Neural cell (in vitro differentiated cells): Measurements from ENCODE around the gene CFAP20DC. TPM values are rescaled to one million over a fixed set of nuclear protein-coding genes. Genes with fewer than 3 reads are reported as not detected.

Experiments
- H2AFZ ChIP-seq: fragments of 200-600, 300-800 bp; sonication (generic), shearing (Covaris generic); 2 replicates; pipeline ENCODE4 v1.6.0; 2014; ENCODE audit warnings: low read depth, mild to moderate bottlenecking, antibody characterized with exemption, low read length, moderate library complexity
- H3F3A ChIP-seq: fragments of 200-600 bp; shearing (Covaris generic); 2 replicates; pipeline ENCODE4 v1.6.1; 2016; ENCODE audit warnings: mild to moderate bottlenecking, moderate library complexity, mixed read lengths, antibody characterized with exemption, low read length; ENCODE audit not compliant: insufficient read depth, poor library complexity, severe bottlenecking
- H3K27ac ChIP-seq: fragments of 200-600, 300-800 bp; sonication (generic), shearing (Covaris generic); 2 replicates; pipeline ENCODE4 v1.5.1; 2014; ENCODE audit warnings: mild to moderate bottlenecking, low read length, moderate library complexity
- H3K27me3 ChIP-seq: fragments of 300-800, 200-600 bp; sonication (generic), shearing (Covaris generic); 2 replicates; pipeline ENCODE4 v1.6.0; 2014; ENCODE audit warnings: mild to moderate bottlenecking, low read depth, low read length, moderate library complexity; ENCODE audit not compliant: insufficient read depth
- H3K36me3 ChIP-seq: fragments of 300-800, 200-600 bp; sonication (generic), shearing (Covaris generic); 2 replicates; pipeline ENCODE4 v1.5.1; 2014; ENCODE audit warnings: mild to moderate bottlenecking, antibody characterized with exemption, low read length, moderate library complexity; ENCODE audit not compliant: insufficient read depth
- H3K4me2 ChIP-seq: fragments of 300-800, 200-600 bp; sonication (generic), shearing (Covaris generic); 2 replicates; pipeline ENCODE4 v1.6.0; 2014; ENCODE audit warnings: mild to moderate bottlenecking, low read length
- H3K4me3 ChIP-seq: fragments of 300-800, 200-600 bp; sonication (generic), shearing (Covaris generic); 2 replicates; pipeline ENCODE4 v1.5.1; 2014; ENCODE audit warnings: mild to moderate bottlenecking, low read length, moderate library complexity
- H3K79me2 ChIP-seq: fragments of 200-600 bp; shearing (Covaris generic); replicated peaks from 2 replicates; pipeline ENCODE4 v1.6.0; 2014; ENCODE audit warnings: mild to moderate bottlenecking, low read length, moderate library complexity; ENCODE audit not compliant: insufficient read depth
- H3K9ac ChIP-seq: fragments of 300-800, 200-600 bp; sonication (generic), shearing (Covaris generic); 2 replicates; pipeline ENCODE4 v1.6.1; 2016; ENCODE audit warnings: mild to moderate bottlenecking, low read length, mixed read lengths
- H3K9me2 ChIP-seq: fragments of 200-600 bp; shearing (Covaris generic); 2 replicates; pipeline ENCODE4 v1.6.1; 2016; ENCODE audit warnings: mild to moderate bottlenecking, low read length, mixed read lengths; ENCODE audit not compliant: insufficient read depth
- H3K9me3 ChIP-seq: fragments of 200-600, 300-800 bp; sonication (generic), shearing (Covaris generic); 2 replicates; pipeline ENCODE4 v1.6.1; 2016; ENCODE audit warnings: mild to moderate bottlenecking, mixed run types, low read length, moderate library complexity, mixed read lengths
- H4K20me1 ChIP-seq: fragments of 200-600 bp; shearing (Covaris generic); 2 replicates; pipeline ENCODE4 v1.6.1; 2016; ENCODE audit warnings: mild to moderate bottlenecking, mixed run types; ENCODE audit not compliant: insufficient read depth
- CTCF ChIP-seq: fragments of 450-650 bp; IDR thresholded peaks from 2 replicates; pipeline ENCODE4 v1.5.1; 2014; ENCODE audit warnings: antibody characterized with exemption, mild to moderate bottlenecking, moderate library complexity; ENCODE audit not compliant: poor library complexity, severe bottlenecking
- EP300 ChIP-seq: fragments of 450-650 bp; conservative IDR thresholded peaks from 2 replicates; pipeline ENCODE4 v1.6.1; 2014; ENCODE audit warnings: antibody characterized with exemption, mild to moderate bottlenecking, moderate library complexity; ENCODE audit not compliant: poor library complexity, severe bottlenecking
- EZH2 ChIP-seq: fragments of 200-600, 300-800 bp; shearing (Covaris generic), sonication (generic); IDR thresholded peaks from 2 replicates; pipeline ENCODE4 v1.6.1; 2014; ENCODE audit warnings: antibody characterized with exemption, low read length, borderline replicate concordance, mild to moderate bottlenecking; ENCODE audit not compliant: insufficient read depth, poor library complexity, severe bottlenecking
- MXI1 ChIP-seq: fragments of 450-650 bp; conservative IDR thresholded peaks from 2 replicates; pipeline ENCODE4 v1.6.1; 2014; ENCODE audit warnings: antibody characterized with exemption, mild to moderate bottlenecking; ENCODE audit not compliant: poor library complexity, severe bottlenecking
- POLR2AphosphoS5 ChIP-seq: IDR thresholded peaks from 2 replicates; pipeline ENCODE4 v1.6.1; 2012
- RAD21 ChIP-seq: fragments of 450-650 bp; conservative IDR thresholded peaks from 2 replicates; pipeline ENCODE4 v1.6.1; 2014; ENCODE audit warnings: antibody characterized with exemption, mild to moderate bottlenecking, moderate library complexity
- REST ChIP-seq: IDR thresholded peaks from 2 replicates; pipeline ENCODE4 v1.6.1; 2012; ENCODE audit warnings: borderline replicate concordance
- SMC3 ChIP-seq: fragments of 450-650 bp; conservative IDR thresholded peaks from 2 replicates; pipeline ENCODE4 v1.6.1; 2014; ENCODE audit warnings: antibody characterized with exemption, mild to moderate bottlenecking, moderate library complexity; ENCODE audit not compliant: poor library complexity
- TAF1 ChIP-seq: IDR thresholded peaks from 2 replicates; pipeline ENCODE4 v1.6.1; 2012; ENCODE audit warnings: low read depth
- polyA plus RNA-seq: library from polyadenylated mRNA; depleted of rRNA; stranded (reverse); fragments of >200 nt; gene quantifications from 2 replicates; pipeline ENCODE4 v1.2.3, GENCODE V29; 2014

The CFAP20DC gene
- polyA plus RNA-seq, 1 donor from 2014 or later: not detected

- H3K9me2 ChIP-seq: no peaks in the 10 kb centered on the region
- H2AFZ ChIP-seq: no peak overlapping the region
- no peak for TF ChIP-seq TAF1
- no peaks in the 10 kb centered on the region for H4K20me1 ChIP-seq
- no peaks in the 10 kb centered on the region for H3F3A ChIP-seq
- H3K79me2 ChIP-seq: no peaks in the 10 kb centered on the region
- H3K36me3 ChIP-seq: no peaks in the 10 kb centered on the region
- H3K27ac ChIP-seq: no peak overlapping the region
- no peak overlapping the region for H3K4me2 ChIP-seq
- H3K4me3 ChIP-seq: no peak overlapping the region
- no peaks in the 10 kb centered on the region for H3K27me3 ChIP-seq
- no peaks in the 10 kb centered on the region for H3K9me3 ChIP-seq
- H3K9ac ChIP-seq: no peak overlapping the region
Measured at GRCh38 chr3:58772462-58772861, 277.4 kb downstream of the CFAP20DC start.

DNA sequence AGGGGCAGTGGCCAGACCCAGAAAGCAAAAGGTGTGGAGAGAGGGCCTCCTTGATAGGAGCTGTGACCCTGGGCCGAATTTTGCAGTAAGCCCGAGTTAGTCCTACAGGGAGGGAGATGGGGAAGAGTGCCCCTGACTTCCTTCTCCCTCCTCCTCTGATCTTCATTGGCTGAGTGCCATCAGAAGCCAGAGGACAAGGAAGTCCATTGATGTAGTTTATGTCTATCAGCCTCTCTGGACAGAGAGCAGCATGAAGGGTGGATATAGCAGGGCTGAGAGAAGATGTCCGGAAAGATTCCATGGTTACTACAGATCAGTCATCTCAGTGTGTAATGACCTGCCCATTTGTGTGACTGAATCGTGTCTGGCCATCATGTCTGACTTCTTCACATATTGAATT, 280.8 kb downstream of the CFAP20DC start:
- H3K9me2 ChIP-seq: no peaks in the 10 kb centered on the region
- no peak overlapping the region for H3K9ac ChIP-seq

More for the DNA sequence above, 280.8 kb downstream of the CFAP20DC start:
- no peak for TF ChIP-seq REST
- TF ChIP-seq EZH2: no peak
- no peak for TF ChIP-seq MXI1
- no peak for TF ChIP-seq SMC3
- TF ChIP-seq RAD21: no peak
- TF ChIP-seq TAF1: no peak
- no peak for TF ChIP-seq POLR2AphosphoS5
- no peak for TF ChIP-seq EP300
- TF ChIP-seq CTCF: no peak
- H3F3A ChIP-seq: no peaks in the 10 kb centered on the region
- H3K4me3 ChIP-seq: no peak overlapping the region
- H3K4me2 ChIP-seq: no peak overlapping the region
- H2AFZ ChIP-seq: no peak overlapping the region
- no peak overlapping the region for H3K27ac ChIP-seq
- no peaks in the 10 kb centered on the region for H3K79me2 ChIP-seq
- H3K27me3 ChIP-seq: no peaks in the 10 kb centered on the region
- H4K20me1 ChIP-seq: no peaks in the 10 kb centered on the region
- H3K36me3 ChIP-seq: no peaks in the 10 kb centered on the region
- H3K9me3 ChIP-seq: no peaks in the 10 kb centered on the region
